ENCODE results near the gene CSPG4.
"Not testable (repeated sequence)": the region's sequence is repeated elsewhere in the genome, so short reads cannot be mapped to it uniquely, and the experiment has no call there.

DNA sequence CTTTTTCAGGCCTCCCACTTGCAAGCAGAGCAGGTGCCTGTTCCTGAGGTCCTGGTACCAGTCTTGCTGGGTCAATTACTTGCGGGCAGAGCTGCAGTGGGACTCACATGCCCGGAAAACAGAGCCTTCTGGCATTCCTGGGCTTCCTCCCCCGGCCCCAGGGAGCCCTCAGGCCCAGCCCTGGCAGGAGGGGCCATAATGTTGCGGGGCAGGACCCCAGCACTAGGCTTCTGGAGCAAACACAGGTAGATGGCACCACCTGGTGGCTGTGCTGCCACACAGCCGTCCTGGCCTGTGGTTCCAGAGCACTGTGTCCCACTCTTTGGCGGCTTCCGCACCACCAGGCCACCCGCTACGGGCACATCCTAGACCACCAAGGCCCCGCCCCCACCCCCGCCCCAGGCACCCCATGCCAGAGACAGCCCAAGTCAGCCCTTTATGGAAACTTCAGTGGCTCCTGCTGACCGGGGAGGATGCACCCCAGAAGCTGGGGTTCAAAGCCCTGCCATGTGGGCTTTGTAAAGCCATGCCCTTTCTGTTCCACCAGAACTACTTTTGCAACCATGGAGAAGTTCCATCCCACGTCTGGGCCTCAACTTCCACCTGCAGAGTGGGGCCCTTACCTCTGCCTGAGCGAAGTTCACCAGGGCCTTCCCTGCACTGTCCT is 28.9 kb downstream of the CSPG4 start:
- TF ChIP-seq, protein P1, sequence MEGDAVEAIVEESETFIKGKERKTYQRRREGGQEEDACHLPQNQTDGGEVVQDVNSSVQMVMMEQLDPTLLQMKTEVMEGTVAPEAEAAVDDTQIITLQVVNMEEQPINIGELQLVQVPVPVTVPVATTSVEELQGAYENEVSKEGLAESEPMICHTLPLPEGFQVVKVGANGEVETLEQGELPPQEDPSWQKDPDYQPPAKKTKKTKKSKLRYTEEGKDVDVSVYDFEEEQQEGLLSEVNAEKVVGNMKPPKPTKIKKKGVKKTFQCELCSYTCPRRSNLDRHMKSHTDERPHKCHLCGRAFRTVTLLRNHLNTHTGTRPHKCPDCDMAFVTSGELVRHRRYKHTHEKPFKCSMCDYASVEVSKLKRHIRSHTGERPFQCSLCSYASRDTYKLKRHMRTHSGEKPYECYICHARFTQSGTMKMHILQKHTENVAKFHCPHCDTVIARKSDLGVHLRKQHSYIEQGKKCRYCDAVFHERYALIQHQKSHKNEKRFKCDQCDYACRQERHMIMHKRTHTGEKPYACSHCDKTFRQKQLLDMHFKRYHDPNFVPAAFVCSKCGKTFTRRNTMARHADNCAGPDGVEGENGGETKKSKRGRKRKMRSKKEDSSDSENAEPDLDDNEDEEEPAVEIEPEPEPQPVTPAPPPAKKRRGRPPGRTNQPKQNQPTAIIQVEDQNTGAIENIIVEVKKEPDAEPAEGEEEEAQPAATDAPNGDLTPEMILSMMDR (IDR thresholded peaks at IDR 0.05; ENCODE audit: low read length) = peak; percentile 65
- TF ChIP-seq EZH2 (IDR thresholded peaks at IDR 0.05; ENCODE audit: borderline replicate concordance, low read length) = not testable (repeated sequence)

Measured in OCI-LY1 (cell line).